K562 (cell line): ENCODE measurements around the gene BECN2. TPM values are rescaled to one million over a fixed set of nuclear protein-coding genes. Genes with fewer than 3 reads are reported as not detected.

Experiments
- FOSL1 ChIP-seq: fragments of 200-800 bp; sonication (Bioruptor generic); conservative IDR thresholded peaks from 2 replicates; pipeline ENCODE4 v1.6.1; 2016; ENCODE audit warnings: missing genetic modification characterization, missing compliant biosample characterization
- L3MBTL2 ChIP-seq: fragments of 450-650 bp; IDR thresholded peaks from 2 replicates; pipeline ENCODE4 v1.6.1; 2016; ENCODE audit warnings: mild to moderate bottlenecking, moderate library complexity
- RBM25 ChIP-seq: fragments of 200-400 bp; formaldehyde crosslinking; IDR thresholded peaks from 2 replicates; pipeline ENCODE4 v1.6.1; 2018; ENCODE audit warnings: low read length, low read depth, moderate library complexity; ENCODE audit not compliant: severe bottlenecking
- RFX1 ChIP-seq: fragments of 450-650 bp; IDR thresholded peaks from 2 replicates; pipeline ENCODE4 v1.6.1; 2016; ENCODE audit warnings: mild to moderate bottlenecking, moderate library complexity
- TBL1XR1 ChIP-seq, 2 experiments: IDR thresholded peaks; 2 replicates each; pipeline ENCODE4 v1.6.1; 2012; ENCODE audit warnings: improper control_type of control experiment in 2 of 2, low read length in 2 of 2, mild to moderate bottlenecking in 1 of 2
- ZBTB8A ChIP-seq: fragments of 450-650 bp; IDR thresholded peaks from 2 replicates; pipeline ENCODE4 v1.6.1; 2018; ENCODE audit warnings: mild to moderate bottlenecking, moderate library complexity; ENCODE audit not compliant: partially characterized antibody
- ZNF384 ChIP-seq: IDR thresholded peaks from 2 replicates; pipeline ENCODE4 v1.6.1; 2012; ENCODE audit warnings: low read depth, low read length, improper control_type of control experiment
- ZNF644 ChIP-seq: fragments of 200-800 bp; sonication (Bioruptor generic); IDR thresholded peaks from 2 replicates; pipeline ENCODE4 v1.6.1; 2016; ENCODE audit warnings: low read depth, missing genetic modification characterization, missing compliant biosample characterization
- polyA plus RNA-seq, 8 experiments: library from polyadenylated mRNA; depleted of rRNA in 4 of 8; stranded (reverse) in 5 of 8; unstranded in 3 of 8; fragments of >200 nt; fragmentation: Nextera tagmentation in 2 of 8; fragmentation: Illumina TruSeq in 1 of 8; extraction: Ambion mirVana in 2 of 8; extraction: Trizol in 1 of 8; gene quantifications; 2 replicates each; pipeline versions ENCODE4 v1.2.1 to v1.2.3, GENCODE V29; 2011 to 2014; ENCODE audit warnings: inconsistent platforms in 1 of 8, missing spikeins in 1 of 8
- total RNA-seq, 7 experiments: library from RNA; depleted of rRNA in 6 of 7; stranded (reverse); fragments of >200 nt in 6 of 7; fragmentation: Illumina TruSeq in 2 of 7; extraction: Trizol in 2 of 7; gene quantifications; 2 replicates each; pipeline versions ENCODE4 v1.2.1 to v1.2.3, GENCODE V29; 2011 to 2021; ENCODE audit warnings: low replicate concordance in 1 of 7
- TF ChIP-seq, protein P1 (sequence below): fragments of 450-650 bp; IDR thresholded peaks from 2 replicates; pipeline ENCODE4 v1.7.1; 2018; ENCODE audit warnings: mild to moderate bottlenecking, low read depth; ENCODE audit not compliant: partially characterized antibody
- TF ChIP-seq, protein P2 (sequence below), 2 experiments: fragments of 450-650 bp; formaldehyde crosslinking in 1 of 2; IDR thresholded peaks; 2 replicates each; pipeline versions ENCODE4 v1.4.0 to v1.6.1; 2014 to 2020; ENCODE audit warnings: mild to moderate bottlenecking in 2 of 2, borderline replicate concordance in 1 of 2, low read depth in 1 of 2
- TF ChIP-seq, protein P3 (sequence below): fragments of 150-350 bp; conservative IDR thresholded peaks from 2 replicates; pipeline ENCODE4 v1.6.1; 2014; ENCODE audit warnings: low read length
- TF ChIP-seq, protein P4 (sequence below), 2 experiments: IDR thresholded peaks; 2 replicates each; pipeline ENCODE4 v1.6.1; 2011; ENCODE audit warnings: borderline replicate concordance in 1 of 2, control low read depth in 1 of 2, low read depth in 1 of 2, low read length in 1 of 2, mild to moderate bottlenecking in 1 of 2, mixed read lengths in 1 of 2, moderate library complexity in 1 of 2; ENCODE audit not compliant: insufficient read depth in 1 of 2, insufficient read length in 1 of 2, poor library complexity in 1 of 2, severe bottlenecking in 1 of 2; ENCODE audit errors: extremely low read depth in 1 of 2

The BECN2 gene
- total and polyA plus RNA-seq, 9 of the 15 experiments (the other 6 are each of a cell fraction or from before 2014, with no cell fraction given): not detected

DNA sequence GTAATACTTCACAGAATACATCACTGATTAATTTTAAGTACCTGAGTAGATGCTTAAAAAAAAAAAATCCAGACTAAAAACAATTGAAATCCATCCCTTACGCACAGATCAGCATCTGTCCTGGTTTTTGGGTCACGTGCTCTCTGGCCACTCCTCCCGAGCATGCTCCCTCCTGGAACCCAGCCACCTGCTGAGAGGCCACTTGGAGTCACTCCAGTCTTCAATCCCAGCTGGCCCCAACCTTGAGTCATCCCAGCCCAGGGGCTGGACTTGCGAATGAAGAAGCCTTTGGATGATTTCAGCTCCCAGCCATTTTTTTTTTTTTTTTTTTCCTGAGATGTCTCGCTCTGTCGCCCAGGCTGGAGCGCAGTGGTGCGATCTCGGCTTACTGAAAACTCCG, 32.5 kb downstream of the BECN2 start (continued):
- peak; percentile 69 for TF ChIP-seq L3MBTL2
- TF ChIP-seq, protein P1, sequence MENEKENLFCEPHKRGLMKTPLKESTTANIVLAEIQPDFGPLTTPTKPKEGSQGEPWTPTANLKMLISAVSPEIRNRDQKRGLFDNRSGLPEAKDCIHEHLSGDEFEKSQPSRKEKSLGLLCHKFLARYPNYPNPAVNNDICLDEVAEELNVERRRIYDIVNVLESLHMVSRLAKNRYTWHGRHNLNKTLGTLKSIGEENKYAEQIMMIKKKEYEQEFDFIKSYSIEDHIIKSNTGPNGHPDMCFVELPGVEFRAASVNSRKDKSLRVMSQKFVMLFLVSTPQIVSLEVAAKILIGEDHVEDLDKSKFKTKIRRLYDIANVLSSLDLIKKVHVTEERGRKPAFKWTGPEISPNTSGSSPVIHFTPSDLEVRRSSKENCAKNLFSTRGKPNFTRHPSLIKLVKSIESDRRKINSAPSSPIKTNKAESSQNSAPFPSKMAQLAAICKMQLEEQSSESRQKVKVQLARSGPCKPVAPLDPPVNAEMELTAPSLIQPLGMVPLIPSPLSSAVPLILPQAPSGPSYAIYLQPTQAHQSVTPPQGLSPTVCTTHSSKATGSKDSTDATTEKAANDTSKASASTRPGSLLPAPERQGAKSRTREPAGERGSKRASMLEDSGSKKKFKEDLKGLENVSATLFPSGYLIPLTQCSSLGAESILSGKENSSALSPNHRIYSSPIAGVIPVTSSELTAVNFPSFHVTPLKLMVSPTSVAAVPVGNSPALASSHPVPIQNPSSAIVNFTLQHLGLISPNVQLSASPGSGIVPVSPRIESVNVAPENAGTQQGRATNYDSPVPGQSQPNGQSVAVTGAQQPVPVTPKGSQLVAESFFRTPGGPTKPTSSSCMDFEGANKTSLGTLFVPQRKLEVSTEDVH: no peak
- no peak for TF ChIP-seq ZBTB8A
- TF ChIP-seq ZNF384: peak; percentile 61
- TF ChIP-seq ZNF644 (tag): no peak
- TF ChIP-seq TBL1XR1 (IDR thresholded peaks at IDR 0.05; ENCODE audit: low read length in 2 of 2): no peak
- TF ChIP-seq, protein P2, sequence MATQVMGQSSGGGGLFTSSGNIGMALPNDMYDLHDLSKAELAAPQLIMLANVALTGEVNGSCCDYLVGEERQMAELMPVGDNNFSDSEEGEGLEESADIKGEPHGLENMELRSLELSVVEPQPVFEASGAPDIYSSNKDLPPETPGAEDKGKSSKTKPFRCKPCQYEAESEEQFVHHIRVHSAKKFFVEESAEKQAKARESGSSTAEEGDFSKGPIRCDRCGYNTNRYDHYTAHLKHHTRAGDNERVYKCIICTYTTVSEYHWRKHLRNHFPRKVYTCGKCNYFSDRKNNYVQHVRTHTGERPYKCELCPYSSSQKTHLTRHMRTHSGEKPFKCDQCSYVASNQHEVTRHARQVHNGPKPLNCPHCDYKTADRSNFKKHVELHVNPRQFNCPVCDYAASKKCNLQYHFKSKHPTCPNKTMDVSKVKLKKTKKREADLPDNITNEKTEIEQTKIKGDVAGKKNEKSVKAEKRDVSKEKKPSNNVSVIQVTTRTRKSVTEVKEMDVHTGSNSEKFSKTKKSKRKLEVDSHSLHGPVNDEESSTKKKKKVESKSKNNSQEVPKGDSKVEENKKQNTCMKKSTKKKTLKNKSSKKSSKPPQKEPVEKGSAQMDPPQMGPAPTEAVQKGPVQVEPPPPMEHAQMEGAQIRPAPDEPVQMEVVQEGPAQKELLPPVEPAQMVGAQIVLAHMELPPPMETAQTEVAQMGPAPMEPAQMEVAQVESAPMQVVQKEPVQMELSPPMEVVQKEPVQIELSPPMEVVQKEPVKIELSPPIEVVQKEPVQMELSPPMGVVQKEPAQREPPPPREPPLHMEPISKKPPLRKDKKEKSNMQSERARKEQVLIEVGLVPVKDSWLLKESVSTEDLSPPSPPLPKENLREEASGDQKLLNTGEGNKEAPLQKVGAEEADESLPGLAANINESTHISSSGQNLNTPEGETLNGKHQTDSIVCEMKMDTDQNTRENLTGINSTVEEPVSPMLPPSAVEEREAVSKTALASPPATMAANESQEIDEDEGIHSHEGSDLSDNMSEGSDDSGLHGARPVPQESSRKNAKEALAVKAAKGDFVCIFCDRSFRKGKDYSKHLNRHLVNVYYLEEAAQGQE (IDR thresholded peaks at IDR 0.05; ENCODE audit: borderline replicate concordance): peak; percentile 43; the same call in 1 of the 2 replicates
- TF ChIP-seq, protein P2 (CRISPR knock-in tag; IDR thresholded peaks at IDR 0.05; ENCODE audit: low read depth): no peak
- no peak for TF ChIP-seq RBM25
- TF ChIP-seq, protein P3, sequence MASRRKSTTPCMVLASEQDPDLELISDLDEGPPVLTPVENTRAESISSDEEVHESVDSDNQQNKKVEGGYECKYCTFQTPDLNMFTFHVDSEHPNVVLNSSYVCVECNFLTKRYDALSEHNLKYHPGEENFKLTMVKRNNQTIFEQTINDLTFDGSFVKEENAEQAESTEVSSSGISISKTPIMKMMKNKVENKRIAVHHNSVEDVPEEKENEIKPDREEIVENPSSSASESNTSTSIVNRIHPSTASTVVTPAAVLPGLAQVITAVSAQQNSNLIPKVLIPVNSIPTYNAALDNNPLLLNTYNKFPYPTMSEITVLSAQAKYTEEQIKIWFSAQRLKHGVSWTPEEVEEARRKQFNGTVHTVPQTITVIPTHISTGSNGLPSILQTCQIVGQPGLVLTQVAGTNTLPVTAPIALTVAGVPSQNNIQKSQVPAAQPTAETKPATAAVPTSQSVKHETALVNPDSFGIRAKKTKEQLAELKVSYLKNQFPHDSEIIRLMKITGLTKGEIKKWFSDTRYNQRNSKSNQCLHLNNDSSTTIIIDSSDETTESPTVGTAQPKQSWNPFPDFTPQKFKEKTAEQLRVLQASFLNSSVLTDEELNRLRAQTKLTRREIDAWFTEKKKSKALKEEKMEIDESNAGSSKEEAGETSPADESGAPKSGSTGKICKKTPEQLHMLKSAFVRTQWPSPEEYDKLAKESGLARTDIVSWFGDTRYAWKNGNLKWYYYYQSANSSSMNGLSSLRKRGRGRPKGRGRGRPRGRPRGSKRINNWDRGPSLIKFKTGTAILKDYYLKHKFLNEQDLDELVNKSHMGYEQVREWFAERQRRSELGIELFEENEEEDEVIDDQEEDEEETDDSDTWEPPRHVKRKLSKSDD: no peak
- peak; percentile 71 for TF ChIP-seq FOSL1
- TF ChIP-seq RFX1: no peak
- TF ChIP-seq, protein P4, sequence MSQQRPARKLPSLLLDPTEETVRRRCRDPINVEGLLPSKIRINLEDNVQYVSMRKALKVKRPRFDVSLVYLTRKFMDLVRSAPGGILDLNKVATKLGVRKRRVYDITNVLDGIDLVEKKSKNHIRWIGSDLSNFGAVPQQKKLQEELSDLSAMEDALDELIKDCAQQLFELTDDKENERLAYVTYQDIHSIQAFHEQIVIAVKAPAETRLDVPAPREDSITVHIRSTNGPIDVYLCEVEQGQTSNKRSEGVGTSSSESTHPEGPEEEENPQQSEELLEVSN (IDR thresholded peaks at IDR 0.05; ENCODE audit: borderline replicate concordance in 1 of 2, extremely low read depth in 1 of 2, insufficient read depth in 1 of 2, insufficient read length in 1 of 2, low read depth in 1 of 2, low read length in 1 of 2, poor library complexity in 1 of 2, severe bottlenecking in 1 of 2): peak in 1 of 2 experiments; percentile 34
